Esophagus muscularis mucosa (tissue), 3 donors: ENCODE measurements around the gene KRTAP2-2.

Experiments used
- EP300 ChIP-seq: sonication (generic); formaldehyde crosslinking; IDR thresholded peaks from one replicate; pipeline ENCODE4 v1.6.1; 2017; ENCODE audit warnings: antibody characterized with exemption
- TF ChIP-seq, protein P1 (sequence below), 3 experiments: fragments of 200-600 bp in 2 of 3; fragments of 450-650 bp in 1 of 3; sonication (generic) in 2 of 3; IDR thresholded peaks; one replicate each; pipeline ENCODE4 v1.5.1; 2017 to 2019; ENCODE audit warnings: antibody characterized with exemption in 3 of 3, mild to moderate bottlenecking in 2 of 3, moderate library complexity in 1 of 3

DNA sequence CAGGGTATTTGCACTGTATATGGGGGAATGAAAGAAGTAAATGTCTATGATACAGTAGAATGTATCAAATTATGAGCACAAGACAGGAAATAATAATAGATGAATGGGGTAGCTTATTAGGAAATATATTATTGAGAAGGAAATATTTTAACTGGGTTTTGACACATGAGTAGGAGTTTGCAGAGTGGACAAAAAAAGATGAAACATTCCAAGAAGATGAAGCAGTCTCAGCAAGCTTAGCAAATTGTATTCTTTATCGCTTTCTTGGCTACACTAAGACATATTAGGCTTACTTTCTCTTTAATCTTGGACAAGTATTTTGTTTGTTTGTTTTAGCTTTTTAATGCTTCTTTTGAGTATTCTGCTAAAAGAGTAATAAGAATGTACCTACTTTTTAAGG is 48.9 kb upstream of the KRTAP2-2 start:
- no peak for TF ChIP-seq EP300
- TF ChIP-seq, protein P1, sequence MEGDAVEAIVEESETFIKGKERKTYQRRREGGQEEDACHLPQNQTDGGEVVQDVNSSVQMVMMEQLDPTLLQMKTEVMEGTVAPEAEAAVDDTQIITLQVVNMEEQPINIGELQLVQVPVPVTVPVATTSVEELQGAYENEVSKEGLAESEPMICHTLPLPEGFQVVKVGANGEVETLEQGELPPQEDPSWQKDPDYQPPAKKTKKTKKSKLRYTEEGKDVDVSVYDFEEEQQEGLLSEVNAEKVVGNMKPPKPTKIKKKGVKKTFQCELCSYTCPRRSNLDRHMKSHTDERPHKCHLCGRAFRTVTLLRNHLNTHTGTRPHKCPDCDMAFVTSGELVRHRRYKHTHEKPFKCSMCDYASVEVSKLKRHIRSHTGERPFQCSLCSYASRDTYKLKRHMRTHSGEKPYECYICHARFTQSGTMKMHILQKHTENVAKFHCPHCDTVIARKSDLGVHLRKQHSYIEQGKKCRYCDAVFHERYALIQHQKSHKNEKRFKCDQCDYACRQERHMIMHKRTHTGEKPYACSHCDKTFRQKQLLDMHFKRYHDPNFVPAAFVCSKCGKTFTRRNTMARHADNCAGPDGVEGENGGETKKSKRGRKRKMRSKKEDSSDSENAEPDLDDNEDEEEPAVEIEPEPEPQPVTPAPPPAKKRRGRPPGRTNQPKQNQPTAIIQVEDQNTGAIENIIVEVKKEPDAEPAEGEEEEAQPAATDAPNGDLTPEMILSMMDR (IDR thresholded peaks at IDR 0.05): no peak
